GM18909 (cell line): ENCODE measurements around the gene SPACDR.
A peak's percentile ranks its signal among the peaks of the same experiment; 100 is the strongest.

Experiments
- ATAC-seq: cut with Tn5 transposase; IDR thresholded peaks from one replicate; pipeline ENCODE4 v1.9.1; 2021; ENCODE audit warnings: mild to moderate bottlenecking; ENCODE audit not compliant: unreplicated experiment, poor library complexity

The SPACDR gene

GRCh38 chr7:100438172-100438571 lies 25.9 kb downstream of the SPACDR start:
- no peak for ATAC-seq

GRCh38 chr7:100437150-100438100 lies 26.6 kb downstream of the SPACDR start:
- no peak for ATAC-seq

- ATAC-seq = peak; percentile 26
These were observed 28.4 kb downstream of the SPACDR start for GRCh38 chr7:100435401-100436304.

GRCh38 chr7:100434297-100435144 lies 29.5 kb downstream of the SPACDR start:
- ATAC-seq = no peak

GRCh38 chr7:100433592-100434296 lies 30.3 kb downstream of the SPACDR start:
- no peak for ATAC-seq

- ATAC-seq = no peak
These were observed 30.8 kb downstream of the SPACDR start for GRCh38 chr7:100433276-100433591.

- no peak for ATAC-seq
These were observed 31.3 kb downstream of the SPACDR start for GRCh38 chr7:100432621-100433275.

GRCh38 chr7:100432053-100432452 lies 32.0 kb downstream of the SPACDR start:
- no peak for ATAC-seq

- no peak for ATAC-seq
These were observed 32.7 kb downstream of the SPACDR start for GRCh38 chr7:100431286-100431735.

GRCh38 chr7:100430493-100431285 lies 33.4 kb downstream of the SPACDR start:
- no peak for ATAC-seq

- ATAC-seq = peak; percentile 45
These were observed 34.2 kb downstream of the SPACDR start, which contains the start of gene MEPCE for GRCh38 chr7:100429637-100430492. Gene MEPCE, plus strand, starts transcription at chr7:100429831. Its CDS starts 188 bp downstream, at chr7:100430019.

- ATAC-seq = peak; percentile 48
These were observed 35.0 kb downstream of the SPACDR start for GRCh38 chr7:100428967-100429636.

GRCh38 chr7:100428199-100428966 lies 35.7 kb downstream of the SPACDR start, which contains the start of gene ZCWPW1:
Gene ZCWPW1, minus strand, starts transcription at chr7:100428703. Its CDS starts 8,054 bp downstream, at chr7:100420649.
- ATAC-seq = peak; percentile 49

GRCh38 chr7:100427762-100428198 lies 36.3 kb downstream of the SPACDR start:
- ATAC-seq = no peak

GRCh38 chr7:100426516-100426915 lies 37.5 kb downstream of the SPACDR start:
- ATAC-seq = no peak

- ATAC-seq = no peak
These were observed 38.7 kb downstream of the SPACDR start for GRCh38 chr7:100425347-100425746.
